ENCODE data around the gene IL36A. TPM values are rescaled to one million over a fixed set of nuclear protein-coding genes. Genes with fewer than 3 reads are reported as not detected.

The IL36A gene
- total and polyA plus RNA-seq, 7 donors = not detected

- Histone ChIP-seq H3K36me3 (ENCODE audit: insufficient read depth in 1 of 2, low read depth in 1 of 2) (no peaks in the 10 kb centered on the region), H3K27ac (no peak overlapping the region), H3K4me3 (no peak overlapping the region), H3K9me3 (no peaks in the 10 kb centered on the region), H3K4me1 (no peaks in the 10 kb centered on the region), H3K27me3 (ENCODE audit: insufficient read depth in 3 of 3, low read length in 2 of 3) (no peaks in the 10 kb centered on the region)
- intact Hi-C loops (cut with DNase I) = no loop called here
- TF ChIP-seq CTCF (IDR thresholded peaks at IDR 0.05) = no peak
- 91 to 94% (median 92%) methylated on average over 2 of the region's 2 CpGs for WGBS, 3 donors
- no peak for ATAC-seq
- DNase-seq = no peak
These were observed 8.8 kb downstream of the IL36A start for GRCh38 chr2:113014067-113014466.

DNA sequence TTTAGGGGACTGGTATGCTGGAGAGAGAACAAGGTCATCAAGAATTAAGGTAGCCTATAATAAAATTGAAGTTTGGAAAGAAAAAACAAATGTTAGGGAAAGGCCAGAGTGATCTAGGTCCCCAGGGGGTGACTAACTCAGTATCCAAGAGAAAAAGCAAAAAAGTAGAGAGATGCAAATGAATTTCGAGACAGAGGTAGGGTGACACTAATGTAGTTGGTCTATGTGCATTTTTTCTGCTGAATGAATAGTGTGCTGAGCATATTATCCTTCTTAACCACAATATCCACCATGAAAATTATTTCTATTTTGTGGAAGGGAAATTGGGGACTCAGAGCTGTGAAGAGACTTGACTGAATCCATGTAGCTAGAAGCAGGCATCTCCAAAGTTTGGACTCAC lies 9.8 kb downstream of the IL36A start:
- ATAC-seq = no peak
- H3K27ac ChIP-seq = no peak overlapping the region
- intact Hi-C loops (cut with DNase I) = no loop called here

GRCh38 chr2:113015655-113016054 lies 10.4 kb downstream of the IL36A start:
- Histone ChIP-seq H3K27me3 (ENCODE audit: insufficient read depth in 3 of 3, low read length in 2 of 3) (peaks cover 0 to 2% (median 0%) of the 10 kb centered on the region in 3 donors), H3K9me3 (no peaks in the 10 kb centered on the region), H3K36me3 (ENCODE audit: insufficient read depth in 1 of 2, low read depth in 1 of 2) (no peaks in the 10 kb centered on the region), H3K4me1 (no peaks in the 10 kb centered on the region), H3K27ac (no peak overlapping the region), H3K4me3 (no peak overlapping the region)
- ATAC-seq = no peak
- WGBS, 3 donors = 81 to 86% (median 83%) methylated on average over 2 of the region's 2 CpGs
- TF ChIP-seq CTCF (IDR thresholded peaks at IDR 0.05) = no peak
- intact Hi-C loops (cut with DNase I) = no loop called here
- no peak for DNase-seq

More for the DNA sequence above, 9.8 kb downstream of the IL36A start:
- Histone ChIP-seq H3K4me1 (no peaks in the 10 kb centered on the region), H3K9me3 (no peaks in the 10 kb centered on the region), H3K4me3 (no peak overlapping the region), H3K27me3 (ENCODE audit: insufficient read depth in 3 of 3, low read length in 2 of 3) (peaks cover 0 to 2% (median 0%) of the 10 kb centered on the region in 3 donors), H3K36me3 (ENCODE audit: insufficient read depth in 1 of 2, low read depth in 1 of 2) (no peaks in the 10 kb centered on the region)
- WGBS, 3 donors = 52 to 64% (median 62%) methylated on average over 1 of the region's 1 CpG
- TF ChIP-seq CTCF (IDR thresholded peaks at IDR 0.05) = no peak
- no peak for DNase-seq

- no peak overlapping the region for H3K27ac ChIP-seq
- no peak for ATAC-seq
- H3K9me3 ChIP-seq = no peaks in the 10 kb centered on the region
- no peaks in the 10 kb centered on the region for H3K4me1 ChIP-seq
- peaks cover 0 to 2% (median 0%) of the 10 kb centered on the region in 3 donors for H3K27me3 ChIP-seq (ENCODE audit: insufficient read depth in 3 of 3, low read length in 2 of 3)
- WGBS, 3 donors = 71 to 81% (median 75%) methylated on average over 3 of the region's 3 CpGs
- no peaks in the 10 kb centered on the region for H3K36me3 ChIP-seq (ENCODE audit: insufficient read depth in 1 of 2, low read depth in 1 of 2)
- TF ChIP-seq CTCF (IDR thresholded peaks at IDR 0.05) = no peak
- H3K4me3 ChIP-seq = no peak overlapping the region
- intact Hi-C loops (cut with DNase I) = no loop called here
- DNase-seq = no peak
These were observed 13.2 kb downstream of the IL36A start for GRCh38 chr2:113018509-113018908.

GRCh38 chr2:113021312-113021711 lies 16.1 kb downstream of the IL36A start:
- WGBS, 3 donors = 53 to 66% (median 65%) methylated on average over 4 of the region's 4 CpGs
- DNase-seq (no peak), ATAC-seq (no peak)
- Histone ChIP-seq H3K27ac (no peak overlapping the region), H3K36me3 (ENCODE audit: insufficient read depth in 1 of 2, low read depth in 1 of 2) (no peaks in the 10 kb centered on the region), H3K9me3 (no peaks in the 10 kb centered on the region), H3K27me3 (ENCODE audit: insufficient read depth in 3 of 3, low read length in 2 of 3) (peaks cover 2 to 5% (median 2%) of the 10 kb centered on the region in 3 donors), H3K4me1 (no peaks in the 10 kb centered on the region), H3K4me3 (no peak overlapping the region)
- TF ChIP-seq CTCF (IDR thresholded peaks at IDR 0.05) = no peak
- intact Hi-C loops (cut with DNase I) = no loop called here
